CD4-positive, CD25-positive, alpha-beta regulatory T cell (primary cell): ENCODE measurements around the gene PSMD5. TPM values are rescaled to one million over a fixed set of nuclear protein-coding genes. Genes with fewer than 3 reads are reported as not detected.

Experiments used
- ATAC-seq, 2 donors: fragments of 150-1000 bp; cut with Tn5 transposase; one replicate each; pipeline ENCODE4 v1.10.0; 2021; ENCODE audit warnings: low read depth in 2 of 2, moderate number of reproducible peaks in 2 of 2, moderate library complexity in 1 of 2
- DNase-seq, 3 donors: peaks; one replicate each; pipeline versions ENCODE4 v3.0.0 to v3.0.0-alpha.2; 2012 to 2022; ENCODE audit warnings: mixed read lengths in 1 of 3
- H3K27ac ChIP-seq: one replicate; pipeline ENCODE4 v1.7.0; 2013; ENCODE audit warnings: mild to moderate bottlenecking, low read length; ENCODE audit not compliant: insufficient read depth, poor library complexity, severe bottlenecking
- H3K27me3 ChIP-seq: one replicate; pipeline ENCODE4 v1.7.0; 2013; ENCODE audit warnings: low read length; ENCODE audit not compliant: control insufficient read depth, insufficient read depth
- H3K36me3 ChIP-seq: one replicate; pipeline ENCODE4 v1.7.0; 2013; ENCODE audit warnings: mild to moderate bottlenecking, low read length, moderate library complexity; ENCODE audit not compliant: control insufficient read depth, insufficient read depth
- H3K4me1 ChIP-seq: 2 replicates; pipeline ENCODE4 v1.7.0; 2013; ENCODE audit warnings: mild to moderate bottlenecking, low read length; ENCODE audit not compliant: insufficient read depth, control insufficient read depth, poor library complexity, severe bottlenecking
- H3K4me3 ChIP-seq: one replicate; pipeline ENCODE4 v1.7.0; 2013; ENCODE audit warnings: low read depth, mild to moderate bottlenecking, low read length, moderate library complexity
- H3K9me3 ChIP-seq, 2 experiments: 1 replicate in 1 of 2; 2 replicates in 1 of 2; pipeline ENCODE4 v1.7.0; 2013; ENCODE audit warnings: low read length in 2 of 2, mild to moderate bottlenecking in 1 of 2, moderate library complexity in 1 of 2; ENCODE audit not compliant: control insufficient read depth in 2 of 2
- H3K27ac Mint-ChIP-seq, 3 donors: one replicate each; pipeline ENCODE4 v1.8.0; 2020 to 2022; ENCODE audit warnings: mild to moderate bottlenecking in 3 of 3, mixed read lengths in 3 of 3, moderate library complexity in 2 of 3
- H3K27me3 Mint-ChIP-seq: one replicate; pipeline ENCODE4 v1.8.0; 2022; ENCODE audit warnings: mild to moderate bottlenecking, mixed read lengths
- H3K36me3 Mint-ChIP-seq: one replicate; pipeline ENCODE4 v1.8.0; 2020; ENCODE audit warnings: mixed read lengths
- H3K4me1 Mint-ChIP-seq, 4 donors: one replicate each; pipeline ENCODE4 v1.8.0; 2020 to 2022; ENCODE audit warnings: mixed read lengths in 4 of 4, mild to moderate bottlenecking in 1 of 4
- H3K4me3 Mint-ChIP-seq, 4 donors: one replicate each; pipeline ENCODE4 v1.8.0; 2020 to 2022; ENCODE audit warnings: mild to moderate bottlenecking in 4 of 4, mixed read lengths in 4 of 4, moderate library complexity in 3 of 4
- H3K9me3 Mint-ChIP-seq, 7 donors: one replicate each; pipeline ENCODE4 v1.8.0; 2020 to 2022; ENCODE audit warnings: mixed read lengths in 7 of 7, mild to moderate bottlenecking in 3 of 7, moderate library complexity in 2 of 7
- polyA plus RNA-seq, 4 donors: library from polyadenylated mRNA; unstranded; fragments of 300-500 nt; fragmentation: Illumina TruSeq; gene quantifications; one replicate each; pipeline ENCODE4 v1.2.3, GENCODE V29; 2021
- total RNA-seq: library from RNA; stranded (reverse); gene quantifications from one replicate; pipeline ENCODE4 v1.2.3, GENCODE V29; 2022

The PSMD5 gene
- total and polyA plus RNA-seq, 5 donors from 2014 or later = 27.0 to 44.0 (median 30.4) TPM

- H3K4me3 Mint-ChIP-seq = peak overlapping the region; percentile 69 to 87 (median 80)
- H3K4me1 ChIP-seq = peaks cover 28% of the 10 kb centered on the region
- peak overlapping the region; percentile 90 for H3K27ac ChIP-seq
- H3K27me3 ChIP-seq = no peaks in the 10 kb centered on the region
- H3K9me3 ChIP-seq = no peaks in the 10 kb centered on the region
- peak overlapping the region; percentile 66 for H3K4me3 ChIP-seq
- peaks cover 2 to 35% (median 17%) of the 10 kb centered on the region in 4 donors for H3K4me1 Mint-ChIP-seq
- peak overlapping the region; percentile 93 to 97 (median 94) for H3K27ac Mint-ChIP-seq
- peaks cover 32% of the 10 kb centered on the region for H3K36me3 Mint-ChIP-seq
- DNase-seq (no peak), ATAC-seq (no peak)
- H3K27me3 Mint-ChIP-seq = no peaks in the 10 kb centered on the region
- peaks cover 58% of the 10 kb centered on the region for H3K36me3 ChIP-seq
- peaks cover 0 to 1% (median 0%) of the 10 kb centered on the region in 7 donors for H3K9me3 Mint-ChIP-seq
Observed at GRCh38 chr9:120867676-120868338, 25.1 kb upstream of the PSMD5 start.

DNA sequence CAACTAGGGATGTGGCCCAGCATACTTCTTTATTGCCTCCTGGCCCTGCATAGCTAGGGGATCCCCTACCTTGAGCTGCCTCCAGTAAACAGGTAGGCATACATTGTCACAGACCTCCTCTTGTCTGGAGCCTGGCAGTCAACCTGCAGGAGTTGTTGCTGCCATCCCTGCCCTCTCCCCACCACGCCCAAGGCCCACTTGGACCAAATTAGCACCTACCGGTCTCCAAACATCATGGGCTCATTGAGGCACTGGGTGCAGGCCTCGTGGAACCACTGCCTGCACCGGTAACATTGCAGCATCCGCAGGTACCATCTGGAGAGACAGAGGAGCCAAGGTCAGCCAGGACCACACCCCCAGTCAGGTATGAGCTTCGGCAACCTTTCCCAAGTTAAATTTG lies 23.9 kb upstream of the PSMD5 start:
- peaks cover 0 to 27% (median 12%) of the 10 kb centered on the region in 4 donors for H3K4me1 Mint-ChIP-seq
- H3K27ac ChIP-seq = no peak overlapping the region
- H3K4me1 ChIP-seq = peaks cover 22% of the 10 kb centered on the region
- H3K9me3 Mint-ChIP-seq = peaks cover 0 to 1% (median 0%) of the 10 kb centered on the region in 7 donors
- no peaks in the 10 kb centered on the region for H3K27me3 Mint-ChIP-seq
- H3K36me3 Mint-ChIP-seq = peaks cover 30% of the 10 kb centered on the region
- no peak overlapping the region for H3K4me3 ChIP-seq
- H3K36me3 ChIP-seq = peaks cover 62% of the 10 kb centered on the region
- ATAC-seq (no peak), DNase-seq (no peak)
- no peaks in the 10 kb centered on the region for H3K27me3 ChIP-seq
- H3K9me3 ChIP-seq = no peaks in the 10 kb centered on the region
- no peak overlapping the region for H3K4me3 Mint-ChIP-seq
- no peak overlapping the region for H3K27ac Mint-ChIP-seq

- H3K27ac ChIP-seq = no peak overlapping the region
- Mint-ChIP-seq H3K4me1 (peaks cover 0 to 20% (median 10%) of the 10 kb centered on the region in 4 donors), H3K27me3 (no peaks in the 10 kb centered on the region), H3K9me3 (peaks cover 0 to 1% (median 0%) of the 10 kb centered on the region in 7 donors), H3K27ac (peak overlapping the region in 2 of 3 donors; percentile 48 to 56), H3K4me3 (peak overlapping the region in 1 of 4 donors; percentile 47), H3K36me3 (peaks cover 28% of the 10 kb centered on the region)
- H3K9me3 ChIP-seq = no peaks in the 10 kb centered on the region
- peaks cover 22% of the 10 kb centered on the region for H3K4me1 ChIP-seq
- no peak for ATAC-seq
- H3K27me3 ChIP-seq = no peaks in the 10 kb centered on the region
- H3K36me3 ChIP-seq = peaks cover 66% of the 10 kb centered on the region
- no peak for DNase-seq
- H3K4me3 ChIP-seq = no peak overlapping the region
Observed at GRCh38 chr9:120865809-120866208, 23.1 kb upstream of the PSMD5 start.

DNA sequence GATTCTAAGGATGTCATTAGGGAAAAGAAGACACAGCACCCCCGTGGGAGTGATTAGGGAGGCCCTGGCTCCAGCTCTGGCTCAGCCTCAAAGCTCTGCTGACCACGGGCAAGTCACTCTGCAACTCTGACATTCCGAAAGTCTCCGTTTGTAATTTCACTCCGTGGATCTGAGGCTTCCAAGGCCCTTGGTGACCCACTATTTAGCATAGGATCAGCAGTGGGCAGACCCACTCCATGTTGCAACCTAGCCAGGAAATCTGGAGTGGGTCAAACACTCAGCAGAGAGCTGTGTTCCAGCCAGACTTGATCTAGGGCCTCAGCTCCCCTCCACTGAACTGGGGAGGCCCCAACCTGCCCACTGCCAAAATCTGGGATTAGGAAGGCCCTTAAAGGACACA lies 22.5 kb upstream of the PSMD5 start:
- no peaks in the 10 kb centered on the region for H3K27me3 ChIP-seq
- ATAC-seq = no peak
- Mint-ChIP-seq H3K4me1 (peaks cover 0 to 17% (median 10%) of the 10 kb centered on the region in 4 donors), H3K4me3 (no peak overlapping the region), H3K36me3 (peaks cover 35% of the 10 kb centered on the region), H3K27ac (no peak overlapping the region), H3K9me3 (peaks cover 0 to 1% (median 0%) of the 10 kb centered on the region in 7 donors), H3K27me3 (no peaks in the 10 kb centered on the region)
- H3K36me3 ChIP-seq = peaks cover 67% of the 10 kb centered on the region
- H3K27ac ChIP-seq = no peak overlapping the region
- no peak overlapping the region for H3K4me3 ChIP-seq
- no peaks in the 10 kb centered on the region for H3K9me3 ChIP-seq
- H3K4me1 ChIP-seq = peaks cover 19% of the 10 kb centered on the region
- DNase-seq = no peak

GRCh38 chr9:120864719-120865118 lies 22.0 kb upstream of the PSMD5 start:
- no peaks in the 10 kb centered on the region for H3K27me3 Mint-ChIP-seq
- Histone ChIP-seq H3K27ac (no peak overlapping the region), H3K27me3 (no peaks in the 10 kb centered on the region), H3K36me3 (peaks cover 69% of the 10 kb centered on the region), H3K9me3 (no peaks in the 10 kb centered on the region), H3K4me1 (peaks cover 14% of the 10 kb centered on the region), H3K4me3 (no peak overlapping the region)
- H3K4me1 Mint-ChIP-seq = peaks cover 0 to 14% (median 10%) of the 10 kb centered on the region in 4 donors
- peaks cover 0 to 1% (median 0%) of the 10 kb centered on the region in 7 donors for H3K9me3 Mint-ChIP-seq
- no peak overlapping the region for H3K27ac Mint-ChIP-seq
- DNase-seq = no peak
- no peak overlapping the region for H3K4me3 Mint-ChIP-seq
- peaks cover 36% of the 10 kb centered on the region for H3K36me3 Mint-ChIP-seq
- no peak for ATAC-seq

DNA sequence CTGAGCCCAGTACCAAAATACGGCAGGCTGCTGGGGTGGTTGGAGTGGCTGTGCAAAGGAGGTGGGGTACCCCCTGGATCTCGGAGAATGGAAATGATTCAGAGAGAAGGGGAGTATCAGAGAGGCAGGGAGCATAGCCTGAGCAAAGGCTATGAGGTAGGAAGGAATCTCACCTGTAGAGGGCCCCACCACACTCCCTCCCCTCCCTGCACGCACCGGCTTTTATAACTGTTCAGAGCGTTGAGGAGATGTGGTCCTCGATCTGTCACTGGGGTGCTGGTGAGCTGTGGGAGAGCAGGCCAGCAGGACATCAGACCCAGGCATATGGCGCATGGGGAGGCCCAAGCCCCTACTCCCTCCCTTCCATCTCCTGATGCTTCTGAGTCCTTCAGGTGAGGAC lies 21.1 kb upstream of the PSMD5 start:
- Mint-ChIP-seq H3K27ac (peak overlapping the region in 1 of 3 donors; percentile 65), H3K9me3 (peaks cover 0 to 1% (median 0%) of the 10 kb centered on the region in 7 donors)

GRCh38 chr9:120862452-120862851 lies 19.7 kb upstream of the PSMD5 start:
- Histone ChIP-seq H3K27me3 (no peaks in the 10 kb centered on the region), H3K36me3 (peaks cover 90% of the 10 kb centered on the region), H3K9me3 (no peaks in the 10 kb centered on the region), H3K4me3 (no peak overlapping the region), H3K27ac (no peak overlapping the region), H3K4me1 (no peaks in the 10 kb centered on the region)
- H3K27me3 Mint-ChIP-seq = no peaks in the 10 kb centered on the region
- no peak overlapping the region for H3K27ac Mint-ChIP-seq
- H3K4me3 Mint-ChIP-seq = no peak overlapping the region
- ATAC-seq (no peak), DNase-seq (no peak)
- peaks cover 0 to 1% (median 0%) of the 10 kb centered on the region in 7 donors for H3K9me3 Mint-ChIP-seq
- peaks cover 0 to 6% (median 1%) of the 10 kb centered on the region in 4 donors for H3K4me1 Mint-ChIP-seq
- H3K36me3 Mint-ChIP-seq = peaks cover 43% of the 10 kb centered on the region

More for the DNA sequence above, 21.1 kb upstream of the PSMD5 start:
- H3K4me1 Mint-ChIP-seq = peaks cover 0 to 9% (median 8%) of the 10 kb centered on the region in 4 donors
- no peaks in the 10 kb centered on the region for H3K27me3 ChIP-seq
- ATAC-seq (no peak), DNase-seq (no peak)
- H3K36me3 Mint-ChIP-seq = peaks cover 37% of the 10 kb centered on the region
- H3K36me3 ChIP-seq = peaks cover 76% of the 10 kb centered on the region
- H3K27me3 Mint-ChIP-seq = no peaks in the 10 kb centered on the region
- H3K27ac ChIP-seq = no peak overlapping the region
- H3K4me3 Mint-ChIP-seq = no peak overlapping the region
- H3K4me3 ChIP-seq = no peak overlapping the region
- H3K9me3 ChIP-seq = no peaks in the 10 kb centered on the region
- H3K4me1 ChIP-seq = peaks cover 7% of the 10 kb centered on the region

- Mint-ChIP-seq H3K27ac (peak overlapping the region in 1 of 3 donors; percentile 46), H3K9me3 (peaks cover 0 to 1% (median 0%) of the 10 kb centered on the region in 7 donors), H3K36me3 (peaks cover 46% of the 10 kb centered on the region), H3K4me1 (peaks cover 0 to 6% (median 1%) of the 10 kb centered on the region in 4 donors), H3K4me3 (no peak overlapping the region), H3K27me3 (no peaks in the 10 kb centered on the region)
- no peaks in the 10 kb centered on the region for H3K4me1 ChIP-seq
- no peaks in the 10 kb centered on the region for H3K9me3 ChIP-seq
- H3K4me3 ChIP-seq = no peak overlapping the region
- H3K36me3 ChIP-seq = peaks cover 89% of the 10 kb centered on the region
- H3K27ac ChIP-seq = no peak overlapping the region
- DNase-seq (no peak), ATAC-seq (no peak)
- H3K27me3 ChIP-seq = no peaks in the 10 kb centered on the region
Observed at GRCh38 chr9:120861935-120862334, 19.2 kb upstream of the PSMD5 start.
